Thyroid gland (tissue), 4 donors: ENCODE measurements around the gene TMEM208.

Experiments used
- POLR2A ChIP-seq, 2 donors: fragments of 450-650 bp; IDR thresholded peaks; one replicate each; pipeline ENCODE4 v1.6.1; 2017; ENCODE audit warnings: antibody characterized with exemption in 2 of 2, mild to moderate bottlenecking in 2 of 2, moderate library complexity in 1 of 2
- TF ChIP-seq, protein P1 (sequence below), 6 experiments: fragments of 200-600 bp in 3 of 6; fragments of 450-650 bp in 3 of 6; sonication (generic) in 3 of 6; IDR thresholded peaks; one replicate each; pipeline ENCODE4 v1.5.1; 2016 to 2019; ENCODE audit warnings: antibody characterized with exemption in 6 of 6, mild to moderate bottlenecking in 2 of 6, inconsistent platforms in 1 of 6, moderate library complexity in 1 of 6

DNA sequence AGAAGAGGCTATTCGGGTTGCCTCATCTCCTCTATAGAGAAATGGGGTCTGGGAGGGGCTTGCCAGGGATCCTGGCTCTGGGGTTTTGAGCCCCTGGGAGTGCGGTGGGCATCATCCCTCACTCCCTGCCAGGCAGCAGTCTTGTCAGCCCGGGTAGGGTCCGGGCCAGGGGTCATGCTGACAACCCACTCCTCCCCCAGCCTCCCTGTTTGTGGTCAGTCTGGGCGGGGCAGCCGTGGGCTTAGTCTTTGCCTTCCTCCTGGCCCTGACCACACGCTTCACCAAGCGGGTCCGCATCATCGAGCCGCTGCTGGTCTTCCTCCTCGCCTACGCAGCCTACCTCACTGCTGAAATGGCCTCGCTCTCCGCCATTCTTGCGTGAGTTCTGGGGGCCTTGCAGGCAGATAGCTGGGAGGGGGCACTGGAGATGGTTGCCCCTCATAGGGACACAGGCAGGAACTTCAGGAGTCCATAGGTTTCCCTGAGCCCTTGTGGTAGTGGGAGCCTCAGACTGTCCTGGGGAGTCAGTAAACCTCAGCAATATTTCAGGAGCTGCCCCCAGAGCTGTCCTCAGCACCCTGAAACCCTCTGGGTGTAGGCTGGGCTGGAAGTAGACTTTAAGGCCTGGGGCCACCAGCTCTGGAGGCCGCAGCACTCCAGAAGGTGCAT, 28.8 kb downstream of the TMEM208 start:
- TF ChIP-seq, protein P1, sequence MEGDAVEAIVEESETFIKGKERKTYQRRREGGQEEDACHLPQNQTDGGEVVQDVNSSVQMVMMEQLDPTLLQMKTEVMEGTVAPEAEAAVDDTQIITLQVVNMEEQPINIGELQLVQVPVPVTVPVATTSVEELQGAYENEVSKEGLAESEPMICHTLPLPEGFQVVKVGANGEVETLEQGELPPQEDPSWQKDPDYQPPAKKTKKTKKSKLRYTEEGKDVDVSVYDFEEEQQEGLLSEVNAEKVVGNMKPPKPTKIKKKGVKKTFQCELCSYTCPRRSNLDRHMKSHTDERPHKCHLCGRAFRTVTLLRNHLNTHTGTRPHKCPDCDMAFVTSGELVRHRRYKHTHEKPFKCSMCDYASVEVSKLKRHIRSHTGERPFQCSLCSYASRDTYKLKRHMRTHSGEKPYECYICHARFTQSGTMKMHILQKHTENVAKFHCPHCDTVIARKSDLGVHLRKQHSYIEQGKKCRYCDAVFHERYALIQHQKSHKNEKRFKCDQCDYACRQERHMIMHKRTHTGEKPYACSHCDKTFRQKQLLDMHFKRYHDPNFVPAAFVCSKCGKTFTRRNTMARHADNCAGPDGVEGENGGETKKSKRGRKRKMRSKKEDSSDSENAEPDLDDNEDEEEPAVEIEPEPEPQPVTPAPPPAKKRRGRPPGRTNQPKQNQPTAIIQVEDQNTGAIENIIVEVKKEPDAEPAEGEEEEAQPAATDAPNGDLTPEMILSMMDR (IDR thresholded peaks at IDR 0.05) = no peak
- no peak for TF ChIP-seq POLR2A (IDR thresholded peaks at IDR 0.05)
